Neural cell (in vitro differentiated cells): ENCODE measurements around the gene ZNF610. TPM values are rescaled to one million over a fixed set of nuclear protein-coding genes. Genes with fewer than 3 reads are reported as not detected.
A peak's percentile ranks its signal among the peaks of the same experiment; 100 is the strongest.

Experiments
- H2AFZ ChIP-seq: fragments of 200-600, 300-800 bp; sonication (generic), shearing (Covaris generic); 2 replicates; pipeline ENCODE4 v1.6.0; 2014; ENCODE audit warnings: low read depth, mild to moderate bottlenecking, antibody characterized with exemption, low read length, moderate library complexity
- H3F3A ChIP-seq: fragments of 200-600 bp; shearing (Covaris generic); 2 replicates; pipeline ENCODE4 v1.6.1; 2016; ENCODE audit warnings: mild to moderate bottlenecking, moderate library complexity, mixed read lengths, antibody characterized with exemption, low read length; ENCODE audit not compliant: insufficient read depth, poor library complexity, severe bottlenecking
- H3K27ac ChIP-seq: fragments of 200-600, 300-800 bp; sonication (generic), shearing (Covaris generic); 2 replicates; pipeline ENCODE4 v1.5.1; 2014; ENCODE audit warnings: mild to moderate bottlenecking, low read length, moderate library complexity
- H3K27me3 ChIP-seq: fragments of 300-800, 200-600 bp; sonication (generic), shearing (Covaris generic); 2 replicates; pipeline ENCODE4 v1.6.0; 2014; ENCODE audit warnings: mild to moderate bottlenecking, low read depth, low read length, moderate library complexity; ENCODE audit not compliant: insufficient read depth
- H3K36me3 ChIP-seq: fragments of 300-800, 200-600 bp; sonication (generic), shearing (Covaris generic); 2 replicates; pipeline ENCODE4 v1.5.1; 2014; ENCODE audit warnings: mild to moderate bottlenecking, antibody characterized with exemption, low read length, moderate library complexity; ENCODE audit not compliant: insufficient read depth
- H3K4me2 ChIP-seq: fragments of 300-800, 200-600 bp; sonication (generic), shearing (Covaris generic); 2 replicates; pipeline ENCODE4 v1.6.0; 2014; ENCODE audit warnings: mild to moderate bottlenecking, low read length
- H3K4me3 ChIP-seq: fragments of 300-800, 200-600 bp; sonication (generic), shearing (Covaris generic); 2 replicates; pipeline ENCODE4 v1.5.1; 2014; ENCODE audit warnings: mild to moderate bottlenecking, low read length, moderate library complexity
- H3K79me2 ChIP-seq: fragments of 200-600 bp; shearing (Covaris generic); replicated peaks from 2 replicates; pipeline ENCODE4 v1.6.0; 2014; ENCODE audit warnings: mild to moderate bottlenecking, low read length, moderate library complexity; ENCODE audit not compliant: insufficient read depth
- H3K9ac ChIP-seq: fragments of 300-800, 200-600 bp; sonication (generic), shearing (Covaris generic); 2 replicates; pipeline ENCODE4 v1.6.1; 2016; ENCODE audit warnings: mild to moderate bottlenecking, low read length, mixed read lengths
- H3K9me2 ChIP-seq: fragments of 200-600 bp; shearing (Covaris generic); 2 replicates; pipeline ENCODE4 v1.6.1; 2016; ENCODE audit warnings: mild to moderate bottlenecking, low read length, mixed read lengths; ENCODE audit not compliant: insufficient read depth
- H3K9me3 ChIP-seq: fragments of 200-600, 300-800 bp; sonication (generic), shearing (Covaris generic); 2 replicates; pipeline ENCODE4 v1.6.1; 2016; ENCODE audit warnings: mild to moderate bottlenecking, mixed run types, low read length, moderate library complexity, mixed read lengths
- H4K20me1 ChIP-seq: fragments of 200-600 bp; shearing (Covaris generic); 2 replicates; pipeline ENCODE4 v1.6.1; 2016; ENCODE audit warnings: mild to moderate bottlenecking, mixed run types; ENCODE audit not compliant: insufficient read depth
- EP300 ChIP-seq: fragments of 450-650 bp; conservative IDR thresholded peaks from 2 replicates; pipeline ENCODE4 v1.6.1; 2014; ENCODE audit warnings: antibody characterized with exemption, mild to moderate bottlenecking, moderate library complexity; ENCODE audit not compliant: poor library complexity, severe bottlenecking
- EZH2 ChIP-seq: fragments of 200-600, 300-800 bp; shearing (Covaris generic), sonication (generic); IDR thresholded peaks from 2 replicates; pipeline ENCODE4 v1.6.1; 2014; ENCODE audit warnings: antibody characterized with exemption, low read length, borderline replicate concordance, mild to moderate bottlenecking; ENCODE audit not compliant: insufficient read depth, poor library complexity, severe bottlenecking
- MXI1 ChIP-seq: fragments of 450-650 bp; conservative IDR thresholded peaks from 2 replicates; pipeline ENCODE4 v1.6.1; 2014; ENCODE audit warnings: antibody characterized with exemption, mild to moderate bottlenecking; ENCODE audit not compliant: poor library complexity, severe bottlenecking
- POLR2AphosphoS5 ChIP-seq: IDR thresholded peaks from 2 replicates; pipeline ENCODE4 v1.6.1; 2012
- RAD21 ChIP-seq: fragments of 450-650 bp; conservative IDR thresholded peaks from 2 replicates; pipeline ENCODE4 v1.6.1; 2014; ENCODE audit warnings: antibody characterized with exemption, mild to moderate bottlenecking, moderate library complexity
- SMC3 ChIP-seq: fragments of 450-650 bp; conservative IDR thresholded peaks from 2 replicates; pipeline ENCODE4 v1.6.1; 2014; ENCODE audit warnings: antibody characterized with exemption, mild to moderate bottlenecking, moderate library complexity; ENCODE audit not compliant: poor library complexity
- TAF1 ChIP-seq: IDR thresholded peaks from 2 replicates; pipeline ENCODE4 v1.6.1; 2012; ENCODE audit warnings: low read depth
- polyA plus RNA-seq: library from polyadenylated mRNA; depleted of rRNA; stranded (reverse); fragments of >200 nt; gene quantifications from 2 replicates; pipeline ENCODE4 v1.2.3, GENCODE V29; 2014
- TF ChIP-seq, protein P1 (sequence below): IDR thresholded peaks from 2 replicates; pipeline ENCODE4 v1.6.1; 2012; ENCODE audit warnings: borderline replicate concordance
- TF ChIP-seq, protein P2 (sequence below): fragments of 450-650 bp; IDR thresholded peaks from 2 replicates; pipeline ENCODE4 v1.5.1; 2014; ENCODE audit warnings: antibody characterized with exemption, mild to moderate bottlenecking, moderate library complexity; ENCODE audit not compliant: poor library complexity, severe bottlenecking

ZNF610 gene
- polyA plus RNA-seq, 1 donor from 2014 or later: 28.3 TPM

GRCh38 chr19:52296773-52297600 lies 39.1 kb upstream of the ZNF610 start, which contains the start of gene ZNF480:
Gene ZNF480, plus strand, starts transcription at chr19:52297169. Its CDS starts 3,244 bp downstream, at chr19:52300413.
- TF ChIP-seq, protein P1, sequence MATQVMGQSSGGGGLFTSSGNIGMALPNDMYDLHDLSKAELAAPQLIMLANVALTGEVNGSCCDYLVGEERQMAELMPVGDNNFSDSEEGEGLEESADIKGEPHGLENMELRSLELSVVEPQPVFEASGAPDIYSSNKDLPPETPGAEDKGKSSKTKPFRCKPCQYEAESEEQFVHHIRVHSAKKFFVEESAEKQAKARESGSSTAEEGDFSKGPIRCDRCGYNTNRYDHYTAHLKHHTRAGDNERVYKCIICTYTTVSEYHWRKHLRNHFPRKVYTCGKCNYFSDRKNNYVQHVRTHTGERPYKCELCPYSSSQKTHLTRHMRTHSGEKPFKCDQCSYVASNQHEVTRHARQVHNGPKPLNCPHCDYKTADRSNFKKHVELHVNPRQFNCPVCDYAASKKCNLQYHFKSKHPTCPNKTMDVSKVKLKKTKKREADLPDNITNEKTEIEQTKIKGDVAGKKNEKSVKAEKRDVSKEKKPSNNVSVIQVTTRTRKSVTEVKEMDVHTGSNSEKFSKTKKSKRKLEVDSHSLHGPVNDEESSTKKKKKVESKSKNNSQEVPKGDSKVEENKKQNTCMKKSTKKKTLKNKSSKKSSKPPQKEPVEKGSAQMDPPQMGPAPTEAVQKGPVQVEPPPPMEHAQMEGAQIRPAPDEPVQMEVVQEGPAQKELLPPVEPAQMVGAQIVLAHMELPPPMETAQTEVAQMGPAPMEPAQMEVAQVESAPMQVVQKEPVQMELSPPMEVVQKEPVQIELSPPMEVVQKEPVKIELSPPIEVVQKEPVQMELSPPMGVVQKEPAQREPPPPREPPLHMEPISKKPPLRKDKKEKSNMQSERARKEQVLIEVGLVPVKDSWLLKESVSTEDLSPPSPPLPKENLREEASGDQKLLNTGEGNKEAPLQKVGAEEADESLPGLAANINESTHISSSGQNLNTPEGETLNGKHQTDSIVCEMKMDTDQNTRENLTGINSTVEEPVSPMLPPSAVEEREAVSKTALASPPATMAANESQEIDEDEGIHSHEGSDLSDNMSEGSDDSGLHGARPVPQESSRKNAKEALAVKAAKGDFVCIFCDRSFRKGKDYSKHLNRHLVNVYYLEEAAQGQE: no peak
- TF ChIP-seq RAD21: peak; percentile 19
- peak; percentile 72 for TF ChIP-seq TAF1
- TF ChIP-seq, protein P2, sequence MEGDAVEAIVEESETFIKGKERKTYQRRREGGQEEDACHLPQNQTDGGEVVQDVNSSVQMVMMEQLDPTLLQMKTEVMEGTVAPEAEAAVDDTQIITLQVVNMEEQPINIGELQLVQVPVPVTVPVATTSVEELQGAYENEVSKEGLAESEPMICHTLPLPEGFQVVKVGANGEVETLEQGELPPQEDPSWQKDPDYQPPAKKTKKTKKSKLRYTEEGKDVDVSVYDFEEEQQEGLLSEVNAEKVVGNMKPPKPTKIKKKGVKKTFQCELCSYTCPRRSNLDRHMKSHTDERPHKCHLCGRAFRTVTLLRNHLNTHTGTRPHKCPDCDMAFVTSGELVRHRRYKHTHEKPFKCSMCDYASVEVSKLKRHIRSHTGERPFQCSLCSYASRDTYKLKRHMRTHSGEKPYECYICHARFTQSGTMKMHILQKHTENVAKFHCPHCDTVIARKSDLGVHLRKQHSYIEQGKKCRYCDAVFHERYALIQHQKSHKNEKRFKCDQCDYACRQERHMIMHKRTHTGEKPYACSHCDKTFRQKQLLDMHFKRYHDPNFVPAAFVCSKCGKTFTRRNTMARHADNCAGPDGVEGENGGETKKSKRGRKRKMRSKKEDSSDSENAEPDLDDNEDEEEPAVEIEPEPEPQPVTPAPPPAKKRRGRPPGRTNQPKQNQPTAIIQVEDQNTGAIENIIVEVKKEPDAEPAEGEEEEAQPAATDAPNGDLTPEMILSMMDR: peak; percentile 28
- no peak for TF ChIP-seq EZH2
- peak; percentile 90 for TF ChIP-seq MXI1
- TF ChIP-seq EP300: peak; percentile 11
- peak; percentile 92 for TF ChIP-seq POLR2AphosphoS5
- H3K36me3 ChIP-seq: peaks cover 5% of the 10 kb centered on the region
- no peaks in the 10 kb centered on the region for H3K27me3 ChIP-seq
- peak within 1 kb of the TSS; percentile 98 for H3K9ac ChIP-seq
- H3F3A ChIP-seq: no peaks in the 10 kb centered on the region
- peak within 1 kb of the TSS; percentile 85 for H3K4me2 ChIP-seq
- peak within 1 kb of the TSS; percentile 98 for H3K27ac ChIP-seq
- H3K79me2 ChIP-seq: no peaks in the 10 kb centered on the region
- peak within 1 kb of the TSS; percentile 85 for H3K4me3 ChIP-seq
- H3K9me2 ChIP-seq: no peaks in the 10 kb centered on the region
- H4K20me1 ChIP-seq: no peaks in the 10 kb centered on the region
- H2AFZ ChIP-seq: peak within 1 kb of the TSS; percentile 96
- H3K9me3 ChIP-seq: no peaks in the 10 kb centered on the region

GRCh38 chr19:52297601-52298364 lies 38.3 kb upstream of the ZNF610 start:
- TF ChIP-seq SMC3: no peak
- peak; percentile 22 for TF ChIP-seq TAF1
- TF ChIP-seq, protein P1: peak; percentile 92
- no peak for TF ChIP-seq EP300
- Histone ChIP-seq H3K36me3 (peaks cover 5% of the 10 kb centered on the region), H3K4me2 (peak overlapping the region; percentile 85), H3K9ac (peak overlapping the region; percentile 98), H4K20me1 (no peaks in the 10 kb centered on the region), H3K9me3 (no peaks in the 10 kb centered on the region), H3K79me2 (no peaks in the 10 kb centered on the region), H3K4me3 (peak overlapping the region; percentile 85), H3K27me3 (no peaks in the 10 kb centered on the region), H3K9me2 (no peaks in the 10 kb centered on the region), H3F3A (no peaks in the 10 kb centered on the region), H3K27ac (peak overlapping the region; percentile 98), H2AFZ (peak overlapping the region; percentile 96)
